H1 (cell line): ENCODE measurements around the gene ZNF526. TPM values are rescaled to one million over a fixed set of nuclear protein-coding genes. Genes with fewer than 3 reads are reported as not detected.

Experiments used
- polyA plus RNA-seq, 7 experiments: library from polyadenylated mRNA; depleted of rRNA in 3 of 7; stranded (reverse) in 5 of 7; unstranded in 2 of 7; fragments of >200 nt in 5 of 7; fragments of 200-250 nt in 2 of 7; gene quantifications; 1 replicate in 5 of 7; 2 replicates in 1 of 7; 4 replicates in 1 of 7; pipeline versions ENCODE4 v1.2.1 to v1.2.3, GENCODE V29; 2011 to 2013; ENCODE audit warnings: missing spikeins in 2 of 7, mixed read lengths in 2 of 7
- total RNA-seq: library from RNA; stranded (reverse); fragmentation: NEBNext Ultra II Directional; extraction: Animal tissue kit (Norgen Biotek cat#: 25700); gene quantifications from 2 replicates; pipeline ENCODE4 v1.2.1, GENCODE V29; 2021
- TF ChIP-seq, protein P1 (sequence below): IDR thresholded peaks from 2 replicates; pipeline ENCODE4 v1.6.1; 2012; ENCODE audit warnings: inconsistent platforms

The ZNF526 gene
- total and polyA plus RNA-seq, 2 of the 8 experiments (the other 6 are each of a cell fraction or from before 2014, with no cell fraction given): 8.4 to 14.1 TPM

DNA sequence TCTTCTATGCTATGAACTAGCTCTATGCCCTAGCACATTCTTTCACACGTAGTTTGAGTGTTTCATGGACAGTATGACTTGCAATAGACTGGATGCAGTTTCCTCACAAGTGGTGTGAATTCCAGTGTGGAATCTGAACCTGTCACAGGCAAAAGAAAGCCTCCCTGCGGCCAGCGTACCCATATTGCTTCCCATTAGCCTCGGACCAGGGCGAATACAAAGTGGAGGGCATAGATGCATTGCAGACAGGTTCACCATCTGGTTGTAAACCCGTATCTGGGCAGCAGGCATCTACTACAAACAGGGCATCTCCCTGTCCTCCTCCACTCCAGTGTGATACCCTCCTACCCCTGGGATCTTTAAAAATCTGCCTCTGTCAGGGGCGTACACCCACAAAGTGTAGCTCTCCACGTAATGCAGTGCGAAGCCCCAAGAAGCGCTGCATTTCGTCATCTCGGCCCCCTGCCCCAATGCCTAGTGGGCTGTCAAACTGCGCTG, 47.6 kb downstream of the ZNF526 start (continued):
- TF ChIP-seq, protein P1, sequence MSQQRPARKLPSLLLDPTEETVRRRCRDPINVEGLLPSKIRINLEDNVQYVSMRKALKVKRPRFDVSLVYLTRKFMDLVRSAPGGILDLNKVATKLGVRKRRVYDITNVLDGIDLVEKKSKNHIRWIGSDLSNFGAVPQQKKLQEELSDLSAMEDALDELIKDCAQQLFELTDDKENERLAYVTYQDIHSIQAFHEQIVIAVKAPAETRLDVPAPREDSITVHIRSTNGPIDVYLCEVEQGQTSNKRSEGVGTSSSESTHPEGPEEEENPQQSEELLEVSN: no peak
